Kidney (tissue), 14 donors: ENCODE measurements around the gene FANCD2. TPM values are rescaled to one million over a fixed set of nuclear protein-coding genes. Genes with fewer than 3 reads are reported as not detected.
"Not testable (repeated sequence)": the region's sequence is repeated elsewhere in the genome, so short reads cannot be mapped to it uniquely, and the experiment has no call there.

Source experiments
- DNase-seq, 5 donors: peaks; one replicate each; pipeline ENCODE4 v3.0.0-alpha.2; 2013 to 2020
- FAIRE-seq: peaks from 2 replicates; lab custom pipeline; 2012; peaks lifted over from hg19 to GRCh38; lab: Jason Lieb, UNC
- H3K27ac ChIP-seq, 2 donors: one replicate each; pipeline ENCODE4 v1.7.0; 2013; ENCODE audit warnings: low read depth in 2 of 2, low read length in 2 of 2, inconsistent platforms in 1 of 2
- H3K27me3 ChIP-seq: one replicate; pipeline ENCODE4 v1.7.1; 2013; ENCODE audit warnings: low read length, inconsistent platforms; ENCODE audit not compliant: control insufficient read depth, insufficient read depth
- H3K36me3 ChIP-seq, 3 donors: one replicate each; pipeline versions ENCODE4 v1.7.0 to v1.7.1; 2013; ENCODE audit warnings: low read length in 3 of 3, control low read depth in 1 of 3, inconsistent platforms in 1 of 3; ENCODE audit not compliant: insufficient read depth in 3 of 3, control insufficient read depth in 2 of 3
- H3K4me1 ChIP-seq, 3 donors: one replicate each; pipeline versions ENCODE4 v1.7.0 to v1.7.1; 2013; ENCODE audit warnings: low read length in 3 of 3, inconsistent platforms in 1 of 3, low read depth in 1 of 3; ENCODE audit not compliant: control insufficient read depth in 2 of 3, insufficient read depth in 2 of 3
- H3K4me3 ChIP-seq, 3 donors: one replicate each; pipeline versions ENCODE4 v1.7.0 to v1.8.1; 2013; ENCODE audit warnings: low read length in 3 of 3, control low read depth in 1 of 3, inconsistent platforms in 1 of 3
- H3K9ac ChIP-seq, 3 donors: one replicate each; pipeline versions ENCODE4 v1.7.0 to v1.7.1; 2013; ENCODE audit warnings: low read length in 3 of 3, control low read depth in 1 of 3, inconsistent platforms in 1 of 3
- H3K9me3 ChIP-seq, 3 donors: one replicate each; pipeline versions ENCODE4 v1.7.0 to v1.7.1; 2013; ENCODE audit warnings: low read length in 3 of 3, control low read depth in 1 of 3, inconsistent platforms in 1 of 3; ENCODE audit not compliant: control insufficient read depth in 2 of 3, insufficient read depth in 1 of 3
- intact Hi-C: fragments of 100-400 bp; cut with DNase I; formaldehyde crosslinking; loops from one replicate; pipeline ENCODE4 v1.11.1; 2022
- polyA plus RNA-seq: library from polyadenylated mRNA; stranded (reverse); fragments of 350-450 nt; fragmentation: Illumina TruSeq; extraction: RNeasy Lipid Tissue Mini Kit (QIAGEN cat#74804); gene quantifications from one replicate; pipeline ENCODE4 v1.2.3, GENCODE V29; 2014; ENCODE audit warnings: low read depth, low replicate concordance; ENCODE audit not compliant: insufficient read depth
- total RNA-seq: library from RNA; stranded (reverse); fragmentation: NEBNext Ultra II Directional; extraction: Animal tissue kit (Norgen Biotek cat#: 25700); gene quantifications from one replicate; pipeline ENCODE4 v1.2.1, GENCODE V29; 2021
- TF ChIP-seq, protein P1 (sequence below): IDR thresholded peaks from 3 replicates; pipeline ENCODE4 v1.5.1; 2012; ENCODE audit warnings: mild to moderate bottlenecking, moderate library complexity, borderline replicate concordance; ENCODE audit not compliant: insufficient read depth; ENCODE audit errors: extremely low read depth
- donor health status: control.
- donor health status: control.
- donor health status: control.
- donor health status: control.
- donor health status: control.
- donor health status: DM: yes; HTN: yes; CAD: no.
- donor health status: Normal renal cell carcinoma (clear cell type).

FANCD2 gene
- total and polyA plus RNA-seq, 2 donors from 2014 or later: 0.86 to 4.8 TPM

DNA sequence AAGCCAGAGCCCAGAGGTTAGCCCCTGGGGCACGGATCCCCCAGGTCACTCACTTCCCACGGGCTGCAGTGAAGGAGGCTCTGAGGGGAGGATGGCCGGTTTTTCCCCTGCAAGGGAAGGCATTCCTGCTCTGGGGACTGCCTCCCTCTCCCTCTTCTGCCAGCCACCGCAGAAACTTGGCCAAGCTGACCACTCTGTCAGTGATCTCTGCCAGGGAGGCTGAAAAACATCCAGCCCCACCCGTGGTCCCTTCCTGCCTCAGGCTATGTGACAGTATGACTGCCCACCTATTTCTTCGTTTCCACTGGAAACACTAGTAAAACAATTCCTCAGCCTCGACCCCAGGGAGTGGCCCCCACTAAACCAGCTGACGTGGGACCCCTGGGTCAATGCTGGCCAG, 14.6 kb upstream of the FANCD2 start:
- TF ChIP-seq, protein P1, sequence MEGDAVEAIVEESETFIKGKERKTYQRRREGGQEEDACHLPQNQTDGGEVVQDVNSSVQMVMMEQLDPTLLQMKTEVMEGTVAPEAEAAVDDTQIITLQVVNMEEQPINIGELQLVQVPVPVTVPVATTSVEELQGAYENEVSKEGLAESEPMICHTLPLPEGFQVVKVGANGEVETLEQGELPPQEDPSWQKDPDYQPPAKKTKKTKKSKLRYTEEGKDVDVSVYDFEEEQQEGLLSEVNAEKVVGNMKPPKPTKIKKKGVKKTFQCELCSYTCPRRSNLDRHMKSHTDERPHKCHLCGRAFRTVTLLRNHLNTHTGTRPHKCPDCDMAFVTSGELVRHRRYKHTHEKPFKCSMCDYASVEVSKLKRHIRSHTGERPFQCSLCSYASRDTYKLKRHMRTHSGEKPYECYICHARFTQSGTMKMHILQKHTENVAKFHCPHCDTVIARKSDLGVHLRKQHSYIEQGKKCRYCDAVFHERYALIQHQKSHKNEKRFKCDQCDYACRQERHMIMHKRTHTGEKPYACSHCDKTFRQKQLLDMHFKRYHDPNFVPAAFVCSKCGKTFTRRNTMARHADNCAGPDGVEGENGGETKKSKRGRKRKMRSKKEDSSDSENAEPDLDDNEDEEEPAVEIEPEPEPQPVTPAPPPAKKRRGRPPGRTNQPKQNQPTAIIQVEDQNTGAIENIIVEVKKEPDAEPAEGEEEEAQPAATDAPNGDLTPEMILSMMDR: no peak
- intact Hi-C loops: no loop called here
- Histone ChIP-seq H3K36me3 (no peaks in the 10 kb centered on the region), H3K9ac (no peak overlapping the region), H3K4me1 (peaks cover 0 to 7% (median 5%) of the 10 kb centered on the region in 3 donors), H3K27me3 (no peaks in the 10 kb centered on the region), H3K9me3 (no peaks in the 10 kb centered on the region), H3K4me3 (no peak overlapping the region), H3K27ac (no peak overlapping the region)
- DNase-seq: no peak
- no peak for FAIRE-seq

DNA sequence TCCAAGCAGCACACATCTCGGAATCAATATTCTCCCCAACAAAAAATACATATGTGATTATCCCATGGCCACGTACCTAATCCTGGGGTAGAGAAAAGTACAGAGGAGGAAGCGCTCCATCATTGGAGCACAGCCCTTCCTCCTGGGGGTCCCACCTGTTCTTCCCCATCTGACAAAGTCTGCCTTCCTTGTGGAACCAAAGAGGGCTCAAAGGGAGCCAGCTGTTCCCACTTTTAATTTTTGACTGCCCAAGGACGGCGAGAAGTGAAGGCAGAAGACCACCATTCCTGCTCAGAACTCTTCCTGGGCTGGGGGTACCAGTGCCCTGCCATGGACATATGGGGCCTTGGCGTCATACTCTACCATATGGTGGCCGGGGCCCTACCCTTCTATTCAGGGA, 14.1 kb upstream of the FANCD2 start:
- Histone ChIP-seq H3K27me3 (no peaks in the 10 kb centered on the region), H3K4me1 (peaks cover 0 to 7% (median 5%) of the 10 kb centered on the region in 3 donors), H3K9me3 (no peaks in the 10 kb centered on the region), H3K4me3 (no peak overlapping the region), H3K27ac (no peak overlapping the region), H3K9ac (no peak overlapping the region), H3K36me3 (no peaks in the 10 kb centered on the region)
- TF ChIP-seq, protein P1: no peak
- intact Hi-C loops: no loop called here
- DNase-seq (no peak), FAIRE-seq (no peak)

DNA sequence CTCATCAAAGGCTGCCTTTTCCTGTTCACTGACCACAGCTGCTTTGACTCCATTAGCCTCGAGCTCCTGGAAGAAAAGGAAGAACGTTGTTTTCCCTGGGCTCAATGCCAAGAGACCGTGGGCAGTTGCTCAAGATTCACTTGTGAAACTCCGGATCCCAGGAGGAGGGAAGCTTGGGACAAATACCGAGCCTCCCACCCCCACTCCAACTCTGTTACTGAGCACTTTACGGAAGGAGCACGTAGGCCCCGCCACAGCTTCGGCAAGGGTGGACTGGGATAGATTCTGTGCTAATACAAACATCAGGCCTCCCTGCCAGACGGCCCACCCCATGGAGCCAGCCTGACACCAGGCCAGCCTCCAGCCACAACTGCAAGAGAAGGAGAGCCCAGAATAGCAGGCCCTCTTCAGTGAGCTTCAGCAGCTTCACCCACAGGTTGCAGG, 10.8 kb upstream of the FANCD2 start:
- Histone ChIP-seq H3K4me3 (no peak overlapping the region), H3K36me3 (peaks cover 0 to 4% (median 0%) of the 10 kb centered on the region in 3 donors), H3K4me1 (peaks cover 0 to 5% (median 0%) of the 10 kb centered on the region in 3 donors), H3K27ac (peak overlapping the region in 1 of 2 donors; percentile 70), H3K27me3 (no peaks in the 10 kb centered on the region), H3K9ac (no peak overlapping the region), H3K9me3 (no peaks in the 10 kb centered on the region)
- FAIRE-seq: no peak
- DNase-seq: peak; percentile 66 to 94 (median 83)
- intact Hi-C loops: no loop called here
- TF ChIP-seq, protein P1: no peak

DNA sequence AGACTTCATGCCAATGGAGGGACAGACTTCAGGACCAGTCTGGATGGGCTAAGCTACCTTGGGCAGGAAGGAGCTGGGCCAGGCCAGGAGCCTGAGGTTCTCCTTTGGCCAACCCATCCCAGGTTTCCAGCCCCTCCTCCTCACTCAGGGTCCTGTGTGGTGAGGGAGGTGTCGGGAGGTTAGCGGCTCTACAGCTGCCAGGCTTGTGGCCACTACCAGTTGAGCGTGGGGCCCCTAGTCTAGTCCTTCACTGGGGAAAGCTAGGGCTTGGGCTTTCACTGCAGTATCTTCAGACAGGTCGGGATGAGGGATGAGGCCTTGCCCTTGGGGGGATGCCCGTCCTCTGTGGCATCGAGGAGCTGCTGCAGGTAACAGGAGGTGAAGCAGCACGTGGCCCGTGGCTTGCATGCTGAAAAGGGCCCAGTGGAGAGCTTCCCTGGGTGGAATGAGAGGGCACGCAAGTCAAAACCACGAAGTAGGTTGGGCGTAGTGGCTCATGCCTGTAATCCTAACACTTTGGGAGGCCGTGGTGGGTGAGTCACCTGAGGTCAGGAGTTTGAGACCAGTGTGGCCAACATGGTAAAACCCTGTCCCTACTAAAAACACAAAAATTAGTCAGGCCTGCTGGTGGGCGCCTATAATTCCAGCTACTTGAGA, 8.5 kb upstream of the FANCD2 start:
- H3K27me3 ChIP-seq: no peaks in the 10 kb centered on the region
- intact Hi-C loops: no loop called here
- H3K4me3 ChIP-seq: no peak overlapping the region
- peaks cover 0 to 3% (median 0%) of the 10 kb centered on the region in 3 donors for H3K4me1 ChIP-seq
- FAIRE-seq (no peak), DNase-seq (no peak)
- H3K9ac ChIP-seq: no peak overlapping the region
- H3K36me3 ChIP-seq: peaks cover 2 to 15% (median 8%) of the 10 kb centered on the region in 3 donors
- no peaks in the 10 kb centered on the region for H3K9me3 ChIP-seq
- H3K27ac ChIP-seq: no peak overlapping the region
- TF ChIP-seq, protein P1: no peak

DNA sequence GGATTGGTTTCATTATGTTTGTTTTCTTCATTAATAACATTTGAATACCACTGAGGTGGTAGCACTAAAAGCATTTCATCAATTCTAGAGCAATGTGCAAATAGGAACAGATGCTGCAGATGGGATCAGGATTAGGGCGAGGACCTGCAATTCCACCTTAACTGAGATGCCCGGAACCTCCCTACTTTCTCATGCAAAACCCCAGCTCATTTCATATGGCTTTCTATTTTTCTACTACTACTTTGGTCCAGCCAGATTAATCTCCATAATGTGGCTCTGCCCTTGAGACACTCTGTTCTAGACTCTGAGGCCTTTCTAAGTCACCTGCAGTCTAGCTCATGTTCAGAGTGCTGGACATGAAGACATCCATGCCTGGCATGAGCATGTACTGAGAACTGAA, 7.4 kb upstream of the FANCD2 start:
- H3K36me3 ChIP-seq: peaks cover 2 to 19% (median 8%) of the 10 kb centered on the region in 3 donors
- H3K4me1 ChIP-seq, FAIRE-seq, DNase-seq, H3K27me3 ChIP-seq, H3K27ac ChIP-seq, H3K9ac ChIP-seq, intact Hi-C loops, H3K9me3 ChIP-seq, H3K4me3 ChIP-seq: not testable (repeated sequence)
